K562 (cell line): ENCODE data around the gene DRAXIN. TPM values are rescaled to one million over a fixed set of nuclear protein-coding genes. Genes with fewer than 3 reads are reported as not detected.

Experiments used
- ASH1L ChIP-seq: fragments of 450-650 bp; IDR thresholded peaks from 2 replicates; pipeline ENCODE4 v1.6.1; 2018; ENCODE audit warnings: borderline replicate concordance, mild to moderate bottlenecking, low read depth; ENCODE audit not compliant: partially characterized antibody
- BRD9 ChIP-seq: fragments of 450-650 bp; IDR thresholded peaks from 2 replicates; pipeline ENCODE4 v1.6.1; 2018; ENCODE audit warnings: low read depth; ENCODE audit not compliant: partially characterized antibody
- CREM ChIP-seq: IDR thresholded peaks from 2 replicates; pipeline ENCODE4 v1.6.1; 2014; ENCODE audit warnings: antibody characterized with exemption, low read depth
- FOSL1 ChIP-seq: fragments of 200-800 bp; sonication (Bioruptor generic); conservative IDR thresholded peaks from 2 replicates; pipeline ENCODE4 v1.6.1; 2016; ENCODE audit warnings: missing genetic modification characterization, missing compliant biosample characterization
- HLTF ChIP-seq: fragments of 450-650 bp; IDR thresholded peaks from 2 replicates; pipeline ENCODE4 v1.6.1; 2016
- NFIC ChIP-seq: fragments of 450-650 bp; IDR thresholded peaks from 2 replicates; pipeline ENCODE4 v1.6.1; 2017; ENCODE audit warnings: mild to moderate bottlenecking, inconsistent platforms
- OTX1 ChIP-seq: fragments of 450-650 bp; formaldehyde crosslinking; IDR thresholded peaks from 2 replicates; pipeline ENCODE4 v1.4.0; 2022; ENCODE audit warnings: mild to moderate bottlenecking
- RREB1 ChIP-seq: fragments of 250-450 bp; sonication (Bioruptor Pico); IDR thresholded peaks from 2 replicates; pipeline ENCODE4 v1.4.0; 2020
- TAF7 ChIP-seq: fragments of 450-650 bp; IDR thresholded peaks from 2 replicates; pipeline ENCODE4 v1.6.1; 2016; ENCODE audit warnings: missing genetic modification characterization, missing compliant biosample characterization
- TSC22D4 ChIP-seq: fragments of 450-650 bp; IDR thresholded peaks from 2 replicates; pipeline ENCODE4 v1.6.1; 2016; ENCODE audit warnings: missing genetic modification characterization, missing biosample characterization, control low read depth
- ZC3H4 ChIP-seq: sonication (generic); formaldehyde crosslinking; IDR thresholded peaks from 2 replicates; pipeline ENCODE4 v1.9.0; 2021; ENCODE audit warnings: missing genetic modification reagents, borderline replicate concordance
- polyA plus RNA-seq, 8 experiments: library from polyadenylated mRNA; depleted of rRNA in 4 of 8; stranded (reverse) in 5 of 8; unstranded in 3 of 8; fragments of >200 nt; fragmentation: Nextera tagmentation in 2 of 8; fragmentation: Illumina TruSeq in 1 of 8; extraction: Ambion mirVana in 2 of 8; extraction: Trizol in 1 of 8; gene quantifications; 2 replicates each; pipeline versions ENCODE4 v1.2.1 to v1.2.3, GENCODE V29; 2011 to 2014; ENCODE audit warnings: inconsistent platforms in 1 of 8, missing spikeins in 1 of 8
- total RNA-seq, 7 experiments: library from RNA; depleted of rRNA in 6 of 7; stranded (reverse); fragments of >200 nt in 6 of 7; fragmentation: Illumina TruSeq in 2 of 7; extraction: Trizol in 2 of 7; gene quantifications; 2 replicates each; pipeline versions ENCODE4 v1.2.1 to v1.2.3, GENCODE V29; 2011 to 2021; ENCODE audit warnings: low replicate concordance in 1 of 7
- TF ChIP-seq, protein P1 (sequence below): sonication (generic); formaldehyde crosslinking; IDR thresholded peaks from 2 replicates; pipeline ENCODE4 v1.8.1; 2023; ENCODE audit warnings: missing genetic modification reagents, mild to moderate bottlenecking, borderline replicate concordance
- TF ChIP-seq, protein P2 (sequence below): fragments of 150-350 bp; IDR thresholded peaks from 2 replicates; pipeline ENCODE4 v1.6.1; 2014; ENCODE audit warnings: low read depth, mild to moderate bottlenecking, low read length, borderline replicate concordance

The DRAXIN gene
- total and polyA plus RNA-seq, 9 of the 15 experiments (the other 6 are each of a cell fraction or from before 2014, with no cell fraction given), result 0.01 to 0.04 (median 0.01) TPM; not detected in 6

DNA sequence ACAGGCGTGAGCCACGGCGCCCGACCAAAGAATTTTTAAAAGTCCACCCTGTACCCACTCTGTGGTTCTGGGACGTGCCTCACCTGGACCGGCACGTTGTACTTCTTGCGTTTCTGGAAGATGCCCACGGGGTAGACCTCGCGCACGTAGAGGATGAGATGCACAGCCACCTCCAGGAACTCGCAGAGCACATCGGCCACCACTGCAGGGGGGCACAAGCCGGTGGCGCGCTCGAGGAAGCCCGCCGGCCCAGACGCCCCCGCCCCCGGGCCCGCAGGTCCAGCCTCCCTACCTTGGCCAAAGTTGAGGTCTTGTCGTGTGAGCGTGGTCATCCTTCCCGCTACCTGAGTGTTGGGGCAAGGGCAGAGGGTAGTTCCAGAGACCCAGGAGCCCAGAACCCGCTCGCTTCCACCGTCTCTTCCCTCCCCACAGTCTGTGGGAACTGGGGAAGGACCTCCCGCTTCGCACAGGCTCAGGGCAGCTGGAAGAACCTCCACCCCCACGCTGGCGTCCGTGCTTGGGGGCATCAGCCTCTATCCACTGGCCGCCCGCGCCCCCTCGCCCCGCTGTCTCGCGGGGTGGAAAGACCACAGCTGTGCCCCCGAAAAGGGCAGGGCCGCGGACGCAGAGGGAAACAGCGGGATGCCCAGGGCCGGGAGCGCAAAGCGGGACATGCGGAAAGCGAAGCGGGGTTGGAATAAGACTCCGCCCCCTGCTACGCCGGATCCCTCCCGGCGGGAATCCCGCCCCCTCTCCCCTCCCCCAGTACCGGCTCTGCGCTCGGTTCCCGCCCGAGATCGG is 11.0 kb upstream of the DRAXIN start (continued):
- TF ChIP-seq, protein P1, sequence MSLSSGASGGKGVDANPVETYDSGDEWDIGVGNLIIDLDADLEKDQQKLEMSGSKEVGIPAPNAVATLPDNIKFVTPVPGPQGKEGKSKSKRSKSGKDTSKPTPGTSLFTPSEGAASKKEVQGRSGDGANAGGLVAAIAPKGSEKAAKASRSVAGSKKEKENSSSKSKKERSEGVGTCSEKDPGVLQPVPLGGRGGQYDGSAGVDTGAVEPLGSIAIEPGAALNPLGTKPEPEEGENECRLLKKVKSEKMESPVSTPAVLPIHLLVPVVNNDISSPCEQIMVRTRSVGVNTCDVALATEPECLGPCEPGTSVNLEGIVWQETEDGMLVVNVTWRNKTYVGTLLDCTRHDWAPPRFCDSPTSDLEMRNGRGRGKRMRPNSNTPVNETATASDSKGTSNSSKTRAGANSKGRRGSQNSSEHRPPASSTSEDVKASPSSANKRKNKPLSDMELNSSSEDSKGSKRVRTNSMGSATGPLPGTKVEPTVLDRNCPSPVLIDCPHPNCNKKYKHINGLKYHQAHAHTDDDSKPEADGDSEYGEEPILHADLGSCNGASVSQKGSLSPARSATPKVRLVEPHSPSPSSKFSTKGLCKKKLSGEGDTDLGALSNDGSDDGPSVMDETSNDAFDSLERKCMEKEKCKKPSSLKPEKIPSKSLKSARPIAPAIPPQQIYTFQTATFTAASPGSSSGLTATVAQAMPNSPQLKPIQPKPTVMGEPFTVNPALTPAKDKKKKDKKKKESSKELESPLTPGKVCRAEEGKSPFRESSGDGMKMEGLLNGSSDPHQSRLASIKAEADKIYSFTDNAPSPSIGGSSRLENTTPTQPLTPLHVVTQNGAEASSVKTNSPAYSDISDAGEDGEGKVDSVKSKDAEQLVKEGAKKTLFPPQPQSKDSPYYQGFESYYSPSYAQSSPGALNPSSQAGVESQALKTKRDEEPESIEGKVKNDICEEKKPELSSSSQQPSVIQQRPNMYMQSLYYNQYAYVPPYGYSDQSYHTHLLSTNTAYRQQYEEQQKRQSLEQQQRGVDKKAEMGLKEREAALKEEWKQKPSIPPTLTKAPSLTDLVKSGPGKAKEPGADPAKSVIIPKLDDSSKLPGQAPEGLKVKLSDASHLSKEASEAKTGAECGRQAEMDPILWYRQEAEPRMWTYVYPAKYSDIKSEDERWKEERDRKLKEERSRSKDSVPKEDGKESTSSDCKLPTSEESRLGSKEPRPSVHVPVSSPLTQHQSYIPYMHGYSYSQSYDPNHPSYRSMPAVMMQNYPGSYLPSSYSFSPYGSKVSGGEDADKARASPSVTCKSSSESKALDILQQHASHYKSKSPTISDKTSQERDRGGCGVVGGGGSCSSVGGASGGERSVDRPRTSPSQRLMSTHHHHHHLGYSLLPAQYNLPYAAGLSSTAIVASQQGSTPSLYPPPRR (CRISPR knock-in tag), result no peak
- TF ChIP-seq HLTF (0 out of 2 replicates have a peak, but pooled peaks have one; percentile 35), ZC3H4 (no peak; the same call in 1 of the 2 replicates), CREM (no peak), NFIC (no peak; the same call in 1 of the 2 replicates), BRD9 (no peak), FOSL1 (no peak), TSC22D4 (no peak), TAF7 (tag) (no peak), ASH1L (no peak), RREB1 (0 out of 2 replicates have a peak, but pooled peaks have one; percentile 47), OTX1 (CRISPR knock-in tag) (0 out of 2 replicates have a peak, but pooled peaks have one; percentile 28)
- TF ChIP-seq, protein P2, sequence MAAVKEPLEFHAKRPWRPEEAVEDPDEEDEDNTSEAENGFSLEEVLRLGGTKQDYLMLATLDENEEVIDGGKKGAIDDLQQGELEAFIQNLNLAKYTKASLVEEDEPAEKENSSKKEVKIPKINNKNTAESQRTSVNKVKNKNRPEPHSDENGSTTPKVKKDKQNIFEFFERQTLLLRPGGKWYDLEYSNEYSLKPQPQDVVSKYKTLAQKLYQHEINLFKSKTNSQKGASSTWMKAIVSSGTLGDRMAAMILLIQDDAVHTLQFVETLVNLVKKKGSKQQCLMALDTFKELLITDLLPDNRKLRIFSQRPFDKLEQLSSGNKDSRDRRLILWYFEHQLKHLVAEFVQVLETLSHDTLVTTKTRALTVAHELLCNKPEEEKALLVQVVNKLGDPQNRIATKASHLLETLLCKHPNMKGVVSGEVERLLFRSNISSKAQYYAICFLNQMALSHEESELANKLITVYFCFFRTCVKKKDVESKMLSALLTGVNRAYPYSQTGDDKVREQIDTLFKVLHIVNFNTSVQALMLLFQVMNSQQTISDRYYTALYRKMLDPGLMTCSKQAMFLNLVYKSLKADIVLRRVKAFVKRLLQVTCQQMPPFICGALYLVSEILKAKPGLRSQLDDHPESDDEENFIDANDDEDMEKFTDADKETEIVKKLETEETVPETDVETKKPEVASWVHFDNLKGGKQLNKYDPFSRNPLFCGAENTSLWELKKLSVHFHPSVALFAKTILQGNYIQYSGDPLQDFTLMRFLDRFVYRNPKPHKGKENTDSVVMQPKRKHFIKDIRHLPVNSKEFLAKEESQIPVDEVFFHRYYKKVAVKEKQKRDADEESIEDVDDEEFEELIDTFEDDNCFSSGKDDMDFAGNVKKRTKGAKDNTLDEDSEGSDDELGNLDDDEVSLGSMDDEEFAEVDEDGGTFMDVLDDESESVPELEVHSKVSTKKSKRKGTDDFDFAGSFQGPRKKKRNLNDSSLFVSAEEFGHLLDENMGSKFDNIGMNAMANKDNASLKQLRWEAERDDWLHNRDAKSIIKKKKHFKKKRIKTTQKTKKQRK, result no peak
